HepG2 (cell line): ENCODE data around the gene NAB1. TPM values are rescaled to one million over a fixed set of nuclear protein-coding genes. Genes with fewer than 3 reads are reported as not detected.

Experiments used
- CBX1 ChIP-seq: IDR thresholded peaks from one replicate; pipeline ENCODE4 v1.6.1; 2016; ENCODE audit warnings: antibody characterized with exemption, low read depth
- CEBPG ChIP-seq: IDR thresholded peaks from 2 replicates; pipeline ENCODE4 v1.6.1; 2016
- GABPB1 ChIP-seq: IDR thresholded peaks from 2 replicates; pipeline ENCODE4 v1.6.1; 2016; ENCODE audit warnings: mild to moderate bottlenecking, missing genetic modification reagents, moderate library complexity, missing compliant biosample characterization
- KLF12 ChIP-seq: sonication (generic); formaldehyde crosslinking; IDR thresholded peaks from 2 replicates; pipeline ENCODE4 v1.4.0; 2020; ENCODE audit warnings: missing genetic modification reagents, borderline replicate concordance
- NR3C1 ChIP-seq: sonication (generic); formaldehyde crosslinking; IDR thresholded peaks from 2 replicates; pipeline ENCODE4 v1.4.0; 2020; ENCODE audit warnings: missing genetic modification reagents
- PHF20 ChIP-seq: sonication (generic); formaldehyde crosslinking; IDR thresholded peaks from 2 replicates; pipeline ENCODE4 v1.5.0; 2020; ENCODE audit warnings: mild to moderate bottlenecking, missing genetic modification reagents
- POGZ ChIP-seq: sonication (generic); formaldehyde crosslinking; IDR thresholded peaks from 2 replicates; pipeline ENCODE4 v1.4.0; 2020; ENCODE audit warnings: mild to moderate bottlenecking, missing genetic modification reagents
- SCMH1 ChIP-seq: sonication (generic); formaldehyde crosslinking; IDR thresholded peaks from 2 replicates; pipeline ENCODE4 v1.9.0; 2021; ENCODE audit warnings: missing genetic modification reagents, mild to moderate bottlenecking, borderline replicate concordance
- SOX13 ChIP-seq, 3 experiments: fragments of 450-650 bp in 1 of 3; sonication (generic) in 1 of 3; formaldehyde crosslinking in 1 of 3; IDR thresholded peaks in 2 of 3; conservative IDR thresholded peaks in 1 of 3; 2 replicates each; pipeline versions ENCODE4 v1.5.0 to v1.6.1; 2016 to 2020; ENCODE audit warnings: antibody characterized with exemption in 1 of 3, mild to moderate bottlenecking in 1 of 3, missing compliant biosample characterization in 1 of 3, missing genetic modification reagents in 1 of 3, moderate library complexity in 1 of 3
- SPEN ChIP-seq: sonication (generic); formaldehyde crosslinking; IDR thresholded peaks from 2 replicates; pipeline ENCODE4 v1.5.1; 2020; ENCODE audit warnings: low read depth, mild to moderate bottlenecking, missing genetic modification reagents
- TCF7L2 ChIP-seq: IDR thresholded peaks from 2 replicates; pipeline ENCODE4 v1.6.1; 2011; ENCODE audit warnings: mild to moderate bottlenecking, low read depth, low read length, moderate library complexity
- ZNF121 ChIP-seq: sonication (generic); formaldehyde crosslinking; IDR thresholded peaks from 2 replicates; pipeline ENCODE4 v1.5.0; 2020; ENCODE audit warnings: mild to moderate bottlenecking, missing genetic modification reagents
- ZNF567 ChIP-seq: sonication (generic); formaldehyde crosslinking; IDR thresholded peaks from 2 replicates; pipeline ENCODE4 v1.8.1; 2023; ENCODE audit warnings: mild to moderate bottlenecking, missing genetic modification reagents, borderline replicate concordance
- ZSCAN29 ChIP-seq: sonication (generic); formaldehyde crosslinking; conservative IDR thresholded peaks from 2 replicates; pipeline ENCODE4 v1.4.0; 2020; ENCODE audit warnings: mild to moderate bottlenecking, missing genetic modification reagents
- polyA plus RNA-seq, 8 experiments: library from polyadenylated mRNA; depleted of rRNA in 3 of 8; stranded (reverse) in 7 of 8; unstranded in 1 of 8; fragments of >200 nt; fragmentation: Illumina TruSeq in 4 of 8; extraction: Trizol in 4 of 8; gene quantifications; 2 replicates each; pipeline versions ENCODE4 v1.2.1 to v1.2.3, GENCODE V29; 2011 to 2016; ENCODE audit warnings: low read depth in 4 of 8, missing spikeins in 1 of 8, mixed read lengths in 1 of 8; ENCODE audit not compliant: insufficient read depth in 1 of 8
- total RNA-seq, 5 experiments: library from RNA; depleted of rRNA; stranded (reverse); fragments of >200 nt; fragmentation: Illumina TruSeq; extraction: Trizol; gene quantifications; 2 replicates each; pipeline ENCODE4 v1.2.3, GENCODE V29; 2016; ENCODE audit warnings: low read depth in 1 of 5
- TF ChIP-seq, protein P1 (sequence below): sonication (generic); formaldehyde crosslinking; IDR thresholded peaks from 2 replicates; pipeline ENCODE4 v1.4.0; 2020; ENCODE audit warnings: mild to moderate bottlenecking, missing genetic modification reagents
- TF ChIP-seq, protein P2 (sequence below): sonication (generic); formaldehyde crosslinking; IDR thresholded peaks from 2 replicates; pipeline ENCODE4 v1.4.0; 2020; ENCODE audit warnings: missing genetic modification reagents, borderline replicate concordance
- TF ChIP-seq, protein P3 (sequence below): sonication (generic); formaldehyde crosslinking; IDR thresholded peaks from 2 replicates; pipeline ENCODE4 v1.4.0; 2020; ENCODE audit warnings: missing genetic modification reagents, borderline replicate concordance
- TF ChIP-seq, protein P4 (sequence below): sonication (generic); formaldehyde crosslinking; IDR thresholded peaks from 2 replicates; pipeline ENCODE4 v1.4.0; 2020; ENCODE audit warnings: missing genetic modification reagents
- TF ChIP-seq, protein P5 (sequence below): sonication (generic); formaldehyde crosslinking; IDR thresholded peaks from 2 replicates; pipeline ENCODE4 v1.8.0; 2022; ENCODE audit warnings: mild to moderate bottlenecking, missing genetic modification reagents, moderate library complexity

NAB1 gene
- total and polyA plus RNA-seq, 2 of the 13 experiments (the other 11 are each of a cell fraction or from before 2014, with no cell fraction given) = 24.5 to 46.0 TPM

DNA sequence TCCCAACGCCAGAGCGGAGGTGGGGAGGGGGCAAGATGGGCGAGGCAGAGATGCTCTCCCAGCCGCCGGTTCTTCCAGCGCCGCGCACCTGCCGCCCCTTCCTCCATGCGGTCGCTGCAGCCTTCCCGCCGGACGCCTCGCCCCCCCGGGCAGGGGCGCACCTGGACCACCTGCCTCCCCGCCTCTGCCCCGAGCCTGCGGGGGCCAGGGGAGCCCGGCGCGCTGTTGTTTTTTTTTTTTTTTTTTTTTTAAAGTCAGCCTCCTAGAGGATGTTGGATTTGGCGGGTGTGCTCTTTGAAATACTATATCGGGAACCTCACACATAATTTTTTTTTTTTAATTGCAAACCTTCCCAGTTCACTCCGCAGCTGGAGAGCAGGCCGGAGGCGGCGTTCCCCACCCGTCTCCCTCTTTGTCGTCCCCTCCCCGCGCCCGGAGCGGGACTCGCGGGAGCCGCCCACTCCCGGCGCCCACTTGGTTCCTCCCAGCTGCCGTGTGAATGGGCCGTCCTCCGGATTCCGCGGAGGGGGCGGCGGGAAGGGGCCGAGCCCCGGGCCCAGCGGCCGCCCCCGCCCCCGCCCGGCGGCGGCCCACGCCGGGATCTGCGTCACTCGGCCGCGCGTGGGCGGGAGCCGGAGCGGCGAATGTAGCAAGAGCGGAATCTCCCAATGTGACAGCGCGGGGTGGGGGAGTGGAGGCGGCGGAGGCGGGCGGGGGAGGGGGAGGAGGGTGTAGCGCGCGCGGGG lies 421 bp upstream of the NAB1 start (continued):
- TF ChIP-seq SPEN = 0 out of 2 replicates have a peak, but pooled peaks have one; percentile 40
- TF ChIP-seq SOX13 (IDR thresholded peaks at IDR 0.05) = no peak
- TF ChIP-seq SOX13 (CRISPR knock-in tag; conservative IDR thresholded peaks at IDR 0.05 in 1 of 2, IDR thresholded peaks at IDR 0.05 in 1 of 2) = no peak
- no peak for TF ChIP-seq TCF7L2
- 0 out of 2 replicates have a peak, but pooled peaks have one; percentile 39 for TF ChIP-seq PHF20 (CRISPR knock-in tag)
- no peak for TF ChIP-seq KLF12 (CRISPR knock-in tag)
- TF ChIP-seq, protein P1, sequence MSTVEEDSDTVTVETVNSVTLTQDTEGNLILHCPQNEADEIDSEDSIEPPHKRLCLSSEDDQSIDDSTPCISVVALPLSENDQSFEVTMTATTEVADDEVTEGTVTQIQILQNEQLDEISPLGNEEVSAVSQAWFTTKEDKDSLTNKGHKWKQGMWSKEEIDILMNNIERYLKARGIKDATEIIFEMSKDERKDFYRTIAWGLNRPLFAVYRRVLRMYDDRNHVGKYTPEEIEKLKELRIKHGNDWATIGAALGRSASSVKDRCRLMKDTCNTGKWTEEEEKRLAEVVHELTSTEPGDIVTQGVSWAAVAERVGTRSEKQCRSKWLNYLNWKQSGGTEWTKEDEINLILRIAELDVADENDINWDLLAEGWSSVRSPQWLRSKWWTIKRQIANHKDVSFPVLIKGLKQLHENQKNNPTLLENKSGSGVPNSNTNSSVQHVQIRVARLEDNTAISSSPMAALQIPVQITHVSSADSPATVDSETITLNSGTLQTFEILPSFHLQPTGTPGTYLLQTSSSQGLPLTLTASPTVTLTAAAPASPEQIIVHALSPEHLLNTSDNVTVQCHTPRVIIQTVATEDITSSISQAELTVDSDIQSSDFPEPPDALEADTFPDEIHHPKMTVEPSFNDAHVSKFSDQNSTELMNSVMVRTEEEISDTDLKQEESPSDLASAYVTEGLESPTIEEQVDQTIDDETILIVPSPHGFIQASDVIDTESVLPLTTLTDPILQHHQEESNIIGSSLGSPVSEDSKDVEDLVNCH (CRISPR knock-in tag) = no peak
- TF ChIP-seq POGZ (CRISPR knock-in tag) = no peak
- no peak for TF ChIP-seq ZSCAN29 (CRISPR knock-in tag)
- TF ChIP-seq CBX1 = no peak
- TF ChIP-seq GABPB1 = peak; percentile 65; the same call in 1 of the 2 replicates
- no peak for TF ChIP-seq NR3C1 (CRISPR knock-in tag)
- no peak for TF ChIP-seq ZNF121 (CRISPR knock-in tag)
- TF ChIP-seq, protein P2, sequence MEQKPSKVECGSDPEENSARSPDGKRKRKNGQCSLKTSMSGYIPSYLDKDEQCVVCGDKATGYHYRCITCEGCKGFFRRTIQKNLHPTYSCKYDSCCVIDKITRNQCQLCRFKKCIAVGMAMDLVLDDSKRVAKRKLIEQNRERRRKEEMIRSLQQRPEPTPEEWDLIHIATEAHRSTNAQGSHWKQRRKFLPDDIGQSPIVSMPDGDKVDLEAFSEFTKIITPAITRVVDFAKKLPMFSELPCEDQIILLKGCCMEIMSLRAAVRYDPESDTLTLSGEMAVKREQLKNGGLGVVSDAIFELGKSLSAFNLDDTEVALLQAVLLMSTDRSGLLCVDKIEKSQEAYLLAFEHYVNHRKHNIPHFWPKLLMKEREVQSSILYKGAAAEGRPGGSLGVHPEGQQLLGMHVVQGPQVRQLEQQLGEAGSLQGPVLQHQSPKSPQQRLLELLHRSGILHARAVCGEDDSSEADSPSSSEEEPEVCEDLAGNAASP = no peak
- TF ChIP-seq, protein P3, sequence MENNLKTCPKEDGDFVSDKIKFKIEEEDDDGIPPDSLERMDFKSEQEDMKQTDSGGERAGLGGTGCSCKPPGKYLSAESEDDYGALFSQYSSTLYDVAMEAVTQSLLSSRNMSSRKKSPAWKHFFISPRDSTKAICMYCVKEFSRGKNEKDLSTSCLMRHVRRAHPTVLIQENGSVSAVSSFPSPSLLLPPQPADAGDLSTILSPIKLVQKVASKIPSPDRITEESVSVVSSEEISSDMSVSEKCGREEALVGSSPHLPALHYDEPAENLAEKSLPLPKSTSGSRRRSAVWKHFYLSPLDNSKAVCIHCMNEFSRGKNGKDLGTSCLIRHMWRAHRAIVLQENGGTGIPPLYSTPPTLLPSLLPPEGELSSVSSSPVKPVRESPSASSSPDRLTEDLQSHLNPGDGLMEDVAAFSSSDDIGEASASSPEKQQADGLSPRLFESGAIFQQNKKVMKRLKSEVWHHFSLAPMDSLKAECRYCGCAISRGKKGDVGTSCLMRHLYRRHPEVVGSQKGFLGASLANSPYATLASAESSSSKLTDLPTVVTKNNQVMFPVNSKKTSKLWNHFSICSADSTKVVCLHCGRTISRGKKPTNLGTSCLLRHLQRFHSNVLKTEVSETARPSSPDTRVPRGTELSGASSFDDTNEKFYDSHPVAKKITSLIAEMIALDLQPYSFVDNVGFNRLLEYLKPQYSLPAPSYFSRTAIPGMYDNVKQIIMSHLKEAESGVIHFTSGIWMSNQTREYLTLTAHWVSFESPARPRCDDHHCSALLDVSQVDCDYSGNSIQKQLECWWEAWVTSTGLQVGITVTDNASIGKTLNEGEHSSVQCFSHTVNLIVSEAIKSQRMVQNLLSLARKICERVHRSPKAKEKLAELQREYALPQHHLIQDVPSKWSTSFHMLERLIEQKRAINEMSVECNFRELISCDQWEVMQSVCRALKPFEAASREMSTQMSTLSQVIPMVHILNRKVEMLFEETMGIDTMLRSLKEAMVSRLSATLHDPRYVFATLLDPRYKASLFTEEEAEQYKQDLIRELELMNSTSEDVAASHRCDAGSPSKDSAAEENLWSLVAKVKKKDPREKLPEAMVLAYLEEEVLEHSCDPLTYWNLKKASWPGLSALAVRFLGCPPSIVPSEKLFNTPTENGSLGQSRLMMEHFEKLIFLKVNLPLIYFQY = no peak
- no peak for TF ChIP-seq ZNF567 (CRISPR knock-in tag)
- TF ChIP-seq, protein P4, sequence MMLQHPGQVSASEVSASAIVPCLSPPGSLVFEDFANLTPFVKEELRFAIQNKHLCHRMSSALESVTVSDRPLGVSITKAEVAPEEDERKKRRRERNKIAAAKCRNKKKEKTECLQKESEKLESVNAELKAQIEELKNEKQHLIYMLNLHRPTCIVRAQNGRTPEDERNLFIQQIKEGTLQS (CRISPR knock-in tag) = 0 out of 2 replicates have a peak, but pooled peaks have one; percentile 8
- TF ChIP-seq CEBPG (CRISPR knock-in tag) = no peak
- TF ChIP-seq SCMH1 (CRISPR knock-in tag) = no peak
- TF ChIP-seq, protein P5, sequence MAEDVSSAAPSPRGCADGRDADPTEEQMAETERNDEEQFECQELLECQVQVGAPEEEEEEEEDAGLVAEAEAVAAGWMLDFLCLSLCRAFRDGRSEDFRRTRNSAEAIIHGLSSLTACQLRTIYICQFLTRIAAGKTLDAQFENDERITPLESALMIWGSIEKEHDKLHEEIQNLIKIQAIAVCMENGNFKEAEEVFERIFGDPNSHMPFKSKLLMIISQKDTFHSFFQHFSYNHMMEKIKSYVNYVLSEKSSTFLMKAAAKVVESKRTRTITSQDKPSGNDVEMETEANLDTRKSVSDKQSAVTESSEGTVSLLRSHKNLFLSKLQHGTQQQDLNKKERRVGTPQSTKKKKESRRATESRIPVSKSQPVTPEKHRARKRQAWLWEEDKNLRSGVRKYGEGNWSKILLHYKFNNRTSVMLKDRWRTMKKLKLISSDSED = no peak
